ENCODE data around the gene UBL3.

Gene UBL3

DNA sequence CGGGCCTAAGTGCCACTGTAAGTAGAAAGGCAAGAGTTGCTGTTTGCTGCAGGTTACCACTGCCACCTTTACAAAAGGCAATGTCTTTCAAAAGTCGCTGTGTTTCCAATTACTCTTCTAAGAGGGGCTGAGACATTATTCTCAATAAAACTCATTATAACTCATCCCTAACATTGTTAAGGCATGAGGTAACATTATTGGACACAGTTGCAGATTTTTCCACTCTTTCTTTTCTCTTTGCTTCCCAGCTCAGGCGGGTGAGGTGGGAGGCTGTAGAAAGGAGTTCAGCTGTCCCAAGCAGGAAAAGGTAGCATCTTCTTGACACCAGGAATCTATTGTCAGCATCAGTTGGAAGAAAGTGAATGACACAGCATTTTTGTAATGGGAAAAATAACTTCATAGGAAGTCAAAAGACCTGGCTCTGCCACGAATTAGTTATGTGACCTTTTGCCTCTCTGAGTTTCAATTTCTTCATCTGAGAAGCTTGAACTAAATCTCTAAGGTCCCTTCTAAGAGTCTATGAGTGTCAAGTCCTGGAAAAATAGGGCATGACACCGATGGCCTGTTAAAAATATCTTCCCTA, 2.1 kb upstream of the UBL3 start:
- Histone ChIP-seq H3K9me3 (no peaks in the 10 kb centered on the region), H3K36me3 (no peaks in the 10 kb centered on the region), H3K27me3 (no peaks in the 10 kb centered on the region), H3K4me1 (peaks cover 0 to 12% (median 2%) of the 10 kb centered on the region in 4 donors), H3K4me3 (no peak overlapping the region), H3K27ac (no peak overlapping the region)
- intact Hi-C loops (cut with DNase I; ENCODE audit: low total_unique reads), result loop anchor here (2.0 kb wide), 1 partner anchor 70 kb away; no protein-coding TSS in a partner anchor
- no peak for DNase-seq
- TF ChIP-seq, protein P1, sequence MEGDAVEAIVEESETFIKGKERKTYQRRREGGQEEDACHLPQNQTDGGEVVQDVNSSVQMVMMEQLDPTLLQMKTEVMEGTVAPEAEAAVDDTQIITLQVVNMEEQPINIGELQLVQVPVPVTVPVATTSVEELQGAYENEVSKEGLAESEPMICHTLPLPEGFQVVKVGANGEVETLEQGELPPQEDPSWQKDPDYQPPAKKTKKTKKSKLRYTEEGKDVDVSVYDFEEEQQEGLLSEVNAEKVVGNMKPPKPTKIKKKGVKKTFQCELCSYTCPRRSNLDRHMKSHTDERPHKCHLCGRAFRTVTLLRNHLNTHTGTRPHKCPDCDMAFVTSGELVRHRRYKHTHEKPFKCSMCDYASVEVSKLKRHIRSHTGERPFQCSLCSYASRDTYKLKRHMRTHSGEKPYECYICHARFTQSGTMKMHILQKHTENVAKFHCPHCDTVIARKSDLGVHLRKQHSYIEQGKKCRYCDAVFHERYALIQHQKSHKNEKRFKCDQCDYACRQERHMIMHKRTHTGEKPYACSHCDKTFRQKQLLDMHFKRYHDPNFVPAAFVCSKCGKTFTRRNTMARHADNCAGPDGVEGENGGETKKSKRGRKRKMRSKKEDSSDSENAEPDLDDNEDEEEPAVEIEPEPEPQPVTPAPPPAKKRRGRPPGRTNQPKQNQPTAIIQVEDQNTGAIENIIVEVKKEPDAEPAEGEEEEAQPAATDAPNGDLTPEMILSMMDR (IDR thresholded peaks at IDR 0.05), result no peak

DNA sequence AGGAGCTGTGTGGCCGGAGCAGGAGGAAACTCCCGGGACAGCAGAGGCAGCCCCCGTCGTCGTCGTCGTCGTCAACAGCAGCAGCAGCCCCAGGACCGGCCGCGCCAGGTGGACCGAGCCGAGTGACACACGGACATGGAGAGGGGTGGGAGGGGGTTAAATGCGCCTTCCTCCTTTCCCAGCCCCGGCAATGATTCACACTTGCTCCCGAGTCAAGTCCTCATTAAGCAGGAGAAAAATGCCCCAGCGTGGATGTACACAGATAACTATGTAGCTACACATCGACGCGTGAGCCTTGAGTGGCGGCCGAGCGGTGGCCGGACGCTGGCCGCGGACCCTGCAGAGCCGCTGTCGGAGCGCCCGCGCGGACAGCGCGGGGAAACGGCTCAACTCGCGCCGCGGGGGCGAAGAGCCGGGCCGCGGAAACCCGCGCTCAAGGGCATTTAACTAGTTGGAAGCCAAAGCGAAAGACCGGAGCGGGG, 645 bp downstream of the UBL3 start:
- H3K27ac ChIP-seq, result peak overlapping the region; percentile 98 to 99

DNA sequence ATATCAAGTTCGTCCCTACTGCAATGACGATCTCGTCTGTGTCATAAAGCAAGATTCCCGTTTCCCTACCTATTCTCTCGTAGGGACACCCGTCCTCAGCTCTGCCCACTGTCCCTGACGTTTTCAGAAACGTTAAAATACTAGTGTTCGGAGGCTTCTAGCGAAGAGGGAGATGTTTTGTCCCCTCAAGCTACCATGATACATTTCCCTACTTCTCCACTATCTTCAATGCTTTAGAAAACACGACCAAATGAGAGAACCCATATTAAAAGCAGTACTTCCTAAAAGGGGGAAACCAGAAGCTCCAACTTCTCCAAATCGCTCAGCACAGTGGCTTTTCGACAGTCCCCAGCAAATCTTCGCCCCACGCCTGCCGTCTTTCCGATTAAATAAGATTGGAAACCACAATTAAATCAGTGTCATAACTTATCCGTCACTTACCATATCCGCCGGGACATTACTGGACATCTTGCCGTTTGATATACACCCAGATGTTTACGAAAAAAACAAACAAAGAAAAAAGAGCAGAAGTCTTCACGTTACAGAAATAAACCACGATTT, 1.3 kb downstream of the UBL3 start:
- Histone ChIP-seq H3K27ac (peak overlapping the region; percentile 98 to 99), H3K4me3 (peak overlapping the region; percentile 76 to 81), H3K36me3 (no peaks in the 10 kb centered on the region), H3K4me1 (peaks cover 0 to 33% (median 6%) of the 10 kb centered on the region in 4 donors), H3K9me3 (no peaks in the 10 kb centered on the region), H3K27me3 (no peaks in the 10 kb centered on the region)
- TF ChIP-seq, protein P1 (IDR thresholded peaks at IDR 0.05), result no peak
- intact Hi-C loops (cut with DNase I; ENCODE audit: low total_unique reads), result no loop called here
- peak in 1 of 2 donors; percentile 31 for DNase-seq

More for the DNA sequence above, 645 bp downstream of the UBL3 start:
- H3K27me3 ChIP-seq, result no peaks in the 10 kb centered on the region
- peak overlapping the region; percentile 76 to 81 for H3K4me3 ChIP-seq
- H3K4me1 ChIP-seq, result peaks cover 0 to 27% (median 6%) of the 10 kb centered on the region in 4 donors
- TF ChIP-seq, protein P1 (IDR thresholded peaks at IDR 0.05), result no peak
- DNase-seq, result peak; percentile 67 to 80
- no peaks in the 10 kb centered on the region for H3K36me3 ChIP-seq
- H3K9me3 ChIP-seq, result no peaks in the 10 kb centered on the region
- intact Hi-C loops (cut with DNase I; ENCODE audit: low total_unique reads), result loop anchor here (2.0 kb wide), 1 partner anchor 265 kb away; no protein-coding TSS in a partner anchor

DNA sequence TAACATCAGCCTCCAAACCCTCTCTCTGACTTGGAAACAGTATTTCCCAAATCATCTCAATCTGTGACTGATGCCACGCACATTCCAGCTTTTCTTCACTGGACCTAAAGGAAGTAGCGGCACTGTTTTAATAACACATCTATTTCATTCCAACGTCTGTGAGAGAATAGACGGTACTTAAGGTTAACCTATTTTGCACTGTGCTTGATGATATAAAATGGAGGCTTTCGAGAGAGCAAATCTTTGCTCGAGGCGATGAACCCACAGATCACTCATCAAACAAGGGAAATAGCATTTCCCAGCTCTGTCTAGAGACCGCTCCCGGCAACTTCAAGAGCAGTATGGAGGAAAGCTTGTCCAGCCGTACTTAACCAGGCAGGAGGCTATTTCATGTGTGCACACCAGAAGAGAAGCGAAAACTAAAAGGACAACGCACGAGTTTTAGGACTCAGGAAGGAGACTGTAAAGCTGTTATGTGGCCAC, 2.9 kb downstream of the UBL3 start:
- Histone ChIP-seq H3K27me3 (no peaks in the 10 kb centered on the region), H3K36me3 (no peaks in the 10 kb centered on the region), H3K4me3 (peak overlapping the region; percentile 76 to 81), H3K9me3 (no peaks in the 10 kb centered on the region), H3K27ac (peak overlapping the region; percentile 65 to 69), H3K4me1 (peaks cover 0 to 34% (median 6%) of the 10 kb centered on the region in 4 donors)
- TF ChIP-seq, protein P1 (IDR thresholded peaks at IDR 0.05), result no peak
- intact Hi-C loops (cut with DNase I; ENCODE audit: low total_unique reads), result no loop called here
- no peak for DNase-seq

DNA sequence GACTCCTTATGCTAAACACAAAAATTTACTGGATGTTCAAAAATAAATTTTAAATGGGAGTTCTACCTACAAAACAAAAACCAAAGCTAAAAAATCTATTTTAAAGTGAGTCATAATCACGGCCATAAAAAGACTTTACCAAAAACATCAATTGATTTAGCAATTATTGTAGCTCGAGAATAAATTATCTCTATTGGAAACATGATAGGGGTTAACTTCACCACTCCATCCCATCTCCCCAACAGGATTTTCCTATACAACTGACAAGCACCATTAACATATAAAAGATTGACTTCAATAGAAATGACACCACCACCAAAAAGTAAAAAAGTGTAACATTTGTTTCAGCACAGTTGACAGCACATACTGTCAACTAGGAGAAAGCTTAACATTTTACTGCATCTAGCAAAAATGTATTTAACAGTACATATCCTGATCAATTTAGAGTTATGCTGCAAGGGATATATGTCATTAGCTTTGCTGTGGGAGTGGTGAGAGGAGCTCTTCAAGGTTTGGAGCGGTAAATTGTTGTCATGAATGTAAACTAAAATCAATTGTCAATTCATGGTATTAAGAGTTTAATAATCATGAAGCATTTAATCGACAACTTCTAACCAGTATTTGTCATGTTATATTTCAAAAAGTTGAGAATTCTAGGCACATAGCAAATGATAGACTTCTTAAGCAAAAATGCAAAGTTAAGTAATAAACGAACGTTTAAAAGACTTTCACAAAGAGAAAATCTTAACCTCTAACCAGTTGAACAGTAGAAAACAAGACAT, 3.8 kb downstream of the UBL3 start:
- TF ChIP-seq, protein P1 (IDR thresholded peaks at IDR 0.05), result no peak
- Histone ChIP-seq H3K4me3 (peak overlapping the region; percentile 76 to 81), H3K27ac (peak overlapping the region; percentile 65 to 69), H3K9me3 (no peaks in the 10 kb centered on the region), H3K36me3 (no peaks in the 10 kb centered on the region), H3K27me3 (no peaks in the 10 kb centered on the region), H3K4me1 (peaks cover 0 to 38% (median 9%) of the 10 kb centered on the region in 4 donors)
- intact Hi-C loops (cut with DNase I; ENCODE audit: low total_unique reads), result no loop called here
- DNase-seq, result no peak
